ENCODE measurements around the gene ETV7.

GRCh38 chr6:36322591-36322990, 64.9 kb downstream of the ETV7 start:
- TF ChIP-seq CTCF (conservative IDR thresholded peaks at IDR 0.05; ENCODE audit: low read length) (no peak), EZH2phosphoT487 (IDR thresholded peaks at IDR 0.05; ENCODE audit: borderline replicate concordance) (no peak)

Measured in Loucy (cell line).